H1 (cell line): ENCODE results near the gene SLC2A5.

ENCODE experiments used
- POLR2A ChIP-seq, 2 experiments: IDR thresholded peaks; 1 replicate in 1 of 2; 2 replicates in 1 of 2; pipeline ENCODE4 v1.6.1; 2011; ENCODE audit warnings: low read depth in 2 of 2, low read length in 2 of 2, mild to moderate bottlenecking in 2 of 2; ENCODE audit errors: control extremely low read depth in 1 of 2
- TF ChIP-seq, protein P1 (sequence below), 3 experiments: IDR thresholded peaks; 1 replicate in 2 of 3; 2 replicates in 1 of 3; pipeline versions ENCODE4 v1.5.1 to v1.6.1; 2011; ENCODE audit warnings: low read length in 3 of 3, mild to moderate bottlenecking in 3 of 3, inconsistent platforms in 2 of 3, low read depth in 1 of 3, moderate library complexity in 1 of 3; ENCODE audit not compliant: insufficient read depth in 1 of 3; ENCODE audit errors: control extremely low read depth in 1 of 3

DNA sequence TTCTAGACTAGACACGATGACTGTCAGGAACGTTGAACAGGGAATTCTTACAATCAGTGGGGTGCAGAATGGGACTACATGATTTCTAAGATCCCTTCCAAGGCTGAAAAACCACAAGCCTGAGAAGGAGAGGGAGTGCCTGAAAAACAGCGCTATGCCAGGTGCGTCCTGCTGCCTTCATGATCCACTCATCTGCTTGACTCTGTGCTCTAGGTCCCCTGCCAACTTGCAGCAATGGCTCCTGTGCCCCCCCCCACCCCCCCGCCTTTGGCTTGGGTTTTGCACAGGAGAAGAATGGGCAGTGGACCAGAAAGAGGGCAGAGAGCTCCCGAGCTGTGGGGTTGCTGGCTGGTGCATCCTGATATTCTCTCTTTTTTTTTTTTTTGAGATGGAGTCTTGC, 49.1 kb downstream of the SLC2A5 start:
- TF ChIP-seq, protein P1, sequence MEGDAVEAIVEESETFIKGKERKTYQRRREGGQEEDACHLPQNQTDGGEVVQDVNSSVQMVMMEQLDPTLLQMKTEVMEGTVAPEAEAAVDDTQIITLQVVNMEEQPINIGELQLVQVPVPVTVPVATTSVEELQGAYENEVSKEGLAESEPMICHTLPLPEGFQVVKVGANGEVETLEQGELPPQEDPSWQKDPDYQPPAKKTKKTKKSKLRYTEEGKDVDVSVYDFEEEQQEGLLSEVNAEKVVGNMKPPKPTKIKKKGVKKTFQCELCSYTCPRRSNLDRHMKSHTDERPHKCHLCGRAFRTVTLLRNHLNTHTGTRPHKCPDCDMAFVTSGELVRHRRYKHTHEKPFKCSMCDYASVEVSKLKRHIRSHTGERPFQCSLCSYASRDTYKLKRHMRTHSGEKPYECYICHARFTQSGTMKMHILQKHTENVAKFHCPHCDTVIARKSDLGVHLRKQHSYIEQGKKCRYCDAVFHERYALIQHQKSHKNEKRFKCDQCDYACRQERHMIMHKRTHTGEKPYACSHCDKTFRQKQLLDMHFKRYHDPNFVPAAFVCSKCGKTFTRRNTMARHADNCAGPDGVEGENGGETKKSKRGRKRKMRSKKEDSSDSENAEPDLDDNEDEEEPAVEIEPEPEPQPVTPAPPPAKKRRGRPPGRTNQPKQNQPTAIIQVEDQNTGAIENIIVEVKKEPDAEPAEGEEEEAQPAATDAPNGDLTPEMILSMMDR (IDR thresholded peaks at IDR 0.05; ENCODE audit: control extremely low read depth in 1 of 3, insufficient read depth in 1 of 3, low read depth in 1 of 3, low read length in 3 of 3), result no peak
- TF ChIP-seq POLR2A (IDR thresholded peaks at IDR 0.05; ENCODE audit: control extremely low read depth in 1 of 2, low read depth in 2 of 2, low read length in 2 of 2), result no peak
